MM.1S (cell line): ENCODE data around the gene YY1.

Experiments
- DNase-seq: peaks from one replicate; pipeline ENCODE4 v3.0.0-alpha.2; 2015
- H2AFZ ChIP-seq: fragments of 300-600 bp; sonication (generic); 2 replicates; pipeline ENCODE4 v1.6.0; 2016; ENCODE audit warnings: antibody characterized with exemption, low read length
- H3F3A ChIP-seq: fragments of 300-600 bp; sonication (generic); 2 replicates; pipeline ENCODE4 v1.6.1; 2016; ENCODE audit warnings: mild to moderate bottlenecking, antibody characterized with exemption, low read length, moderate library complexity, mixed read lengths; ENCODE audit not compliant: insufficient read depth
- H3K27ac ChIP-seq: fragments of 300-600 bp; sonication (generic); 2 replicates; pipeline ENCODE4 v1.5.1; 2016; ENCODE audit warnings: mild to moderate bottlenecking, low read length
- H3K27me3 ChIP-seq: fragments of 300-600 bp; sonication (generic); replicated peaks from 2 replicates; pipeline ENCODE4 v1.6.0; 2016; ENCODE audit warnings: low read length; ENCODE audit not compliant: insufficient read depth
- H3K36me3 ChIP-seq: fragments of 300-600 bp; sonication (generic); replicated peaks from 2 replicates; pipeline ENCODE4 v1.6.1; 2016; ENCODE audit warnings: mild to moderate bottlenecking, low read length, mixed read lengths; ENCODE audit not compliant: insufficient read depth
- H3K4me1 ChIP-seq: fragments of 300-600 bp; sonication (generic); 2 replicates; pipeline ENCODE4 v1.6.1; 2016; ENCODE audit warnings: low read length, mixed read lengths
- H3K4me2 ChIP-seq: fragments of 300-600 bp; sonication (generic); 2 replicates; pipeline ENCODE4 v1.6.0; 2016; ENCODE audit warnings: low read depth, low read length
- H3K4me3 ChIP-seq: fragments of 300-600 bp; sonication (generic); 2 replicates; pipeline ENCODE4 v1.5.1; 2016; ENCODE audit warnings: low read length, mixed read lengths
- H3K79me2 ChIP-seq: fragments of 300-600 bp; sonication (generic); 2 replicates; pipeline ENCODE4 v1.6.1; 2016; ENCODE audit warnings: mixed run types, low read length, mixed read lengths
- H3K9ac ChIP-seq: fragments of 300-600 bp; sonication (generic); 2 replicates; pipeline ENCODE4 v1.6.1; 2016; ENCODE audit warnings: low read length, mixed read lengths
- H3K9me2 ChIP-seq: fragments of 300-600 bp; sonication (generic); replicated peaks from 2 replicates; pipeline ENCODE4 v1.6.1; 2016; ENCODE audit warnings: mild to moderate bottlenecking, low read length, mixed read lengths; ENCODE audit not compliant: insufficient read depth
- H3K9me3 ChIP-seq: fragments of 300-600 bp; sonication (generic); replicated peaks from 2 replicates; pipeline ENCODE4 v1.6.1; 2016; ENCODE audit warnings: mild to moderate bottlenecking, low read length, mixed read lengths; ENCODE audit not compliant: insufficient read depth
- H4K20me1 ChIP-seq: fragments of 300-600 bp; sonication (generic); 2 replicates; pipeline ENCODE4 v1.6.1; 2016; ENCODE audit warnings: mild to moderate bottlenecking, low read length, moderate library complexity, mixed read lengths; ENCODE audit not compliant: insufficient read depth
- CTCF ChIP-seq: fragments of 300-600 bp; sonication (generic); IDR thresholded peaks from 2 replicates; pipeline ENCODE4 v1.5.1; 2016; ENCODE audit warnings: antibody characterized with exemption, low read length, mixed read lengths
- EZH2 ChIP-seq: fragments of 300-600 bp; sonication (generic); optimal IDR thresholded peaks from 2 replicates; pipeline ENCODE3; 2017; ENCODE audit warnings: low read depth, mild to moderate bottlenecking, antibody characterized with exemption, low read length, mixed read lengths
- EZH2phosphoT487 ChIP-seq: fragments of 300-600 bp; sonication (generic); IDR thresholded peaks from 2 replicates; pipeline ENCODE4 v1.6.1; 2018; ENCODE audit warnings: antibody characterized with exemption, low read length

YY1 gene

GRCh38 chr14:100243020-100243419 is 4.1 kb downstream of the YY1 start:
- H3K4me3 ChIP-seq = no peak overlapping the region
- H3K79me2 ChIP-seq = peaks cover 81% of the 10 kb centered on the region
- no peak overlapping the region for H3K4me2 ChIP-seq
- peaks cover 3% of the 10 kb centered on the region; the same call in 1 of the 2 replicates for H3F3A ChIP-seq
- H3K9me3 ChIP-seq = no peaks in the 10 kb centered on the region
- H4K20me1 ChIP-seq = peaks cover 48% of the 10 kb centered on the region
- no peak overlapping the region for H3K27ac ChIP-seq
- no peaks in the 10 kb centered on the region for H3K9me2 ChIP-seq
- H3K27me3 ChIP-seq = no peaks in the 10 kb centered on the region
- H2AFZ ChIP-seq = no peak overlapping the region
- H3K9ac ChIP-seq = no peak overlapping the region
- no peaks in the 10 kb centered on the region for H3K4me1 ChIP-seq
- no peaks in the 10 kb centered on the region for H3K36me3 ChIP-seq
- no peak for DNase-seq
- no peak for TF ChIP-seq EZH2
- no peak for TF ChIP-seq EZH2phosphoT487
- no peak for TF ChIP-seq CTCF

- no peak overlapping the region for H3K4me2 ChIP-seq
- H4K20me1 ChIP-seq = peaks cover 57% of the 10 kb centered on the region
- H3K79me2 ChIP-seq = peaks cover 97% of the 10 kb centered on the region
- no peak overlapping the region for H3K9ac ChIP-seq
- no peaks in the 10 kb centered on the region for H3K36me3 ChIP-seq
- H3K27ac ChIP-seq = no peak overlapping the region
- no peaks in the 10 kb centered on the region for H3K9me2 ChIP-seq
- no peaks in the 10 kb centered on the region for H3F3A ChIP-seq
- TF ChIP-seq CTCF (peak; percentile 37), EZH2 (no peak)
- no peaks in the 10 kb centered on the region for H3K9me3 ChIP-seq
- no peak overlapping the region for H2AFZ ChIP-seq
- H3K4me1 ChIP-seq = no peaks in the 10 kb centered on the region
- H3K4me3 ChIP-seq = no peak overlapping the region
- H3K27me3 ChIP-seq = no peaks in the 10 kb centered on the region
- DNase-seq = no peak
Observed at GRCh38 chr14:100246809-100247428, 8.0 kb downstream of the YY1 start.

GRCh38 chr14:100250732-100251465 is 12.0 kb downstream of the YY1 start:
- Histone ChIP-seq H3K4me2 (no peak overlapping the region), H3K9me3 (no peaks in the 10 kb centered on the region), H3F3A (no peaks in the 10 kb centered on the region), H3K27ac (no peak overlapping the region), H4K20me1 (peaks cover 63% of the 10 kb centered on the region), H2AFZ (no peak overlapping the region), H3K36me3 (no peaks in the 10 kb centered on the region), H3K4me1 (peaks cover 4% of the 10 kb centered on the region; the same call in 1 of the 2 replicates), H3K79me2 (peaks cover 95% of the 10 kb centered on the region), H3K4me3 (no peak overlapping the region), H3K9ac (no peak overlapping the region), H3K9me2 (no peaks in the 10 kb centered on the region), H3K27me3 (no peaks in the 10 kb centered on the region)
- DNase-seq = no peak
- no peak for TF ChIP-seq EZH2
- no peak for TF ChIP-seq CTCF
- no peak for TF ChIP-seq EZH2phosphoT487
